K562 (cell line): ENCODE results near the gene GABRR2. TPM values are rescaled to one million over a fixed set of nuclear protein-coding genes. Genes with fewer than 3 reads are reported as not detected.

Experiments used
- CBX8 ChIP-seq: fragments of 200-600 bp; sonication (generic); IDR thresholded peaks from 2 replicates; pipeline ENCODE4 v1.6.1; 2012; ENCODE audit warnings: borderline replicate concordance, mixed run types, low read depth, mild to moderate bottlenecking, moderate library complexity, mixed read lengths, low read length, control low read depth, inconsistent platforms; ENCODE audit not compliant: poor library complexity, severe bottlenecking; ENCODE audit errors: extremely low read depth
- NCOA1 ChIP-seq: fragments of 450-650 bp; IDR thresholded peaks from 2 replicates; pipeline ENCODE4 v1.6.1; 2016; ENCODE audit warnings: low read depth
- NR3C1 ChIP-seq: sonication (generic); formaldehyde crosslinking; IDR thresholded peaks from 2 replicates; pipeline ENCODE4 v1.8.1; 2022; ENCODE audit warnings: missing genetic modification reagents
- ZNF124 ChIP-seq: sonication (generic); formaldehyde crosslinking; IDR thresholded peaks from 2 replicates; pipeline ENCODE4 v1.8.1; 2022; ENCODE audit warnings: missing genetic modification reagents
- ZNF609 ChIP-seq: sonication (generic); formaldehyde crosslinking; IDR thresholded peaks from 2 replicates; pipeline ENCODE4 v1.8.1; 2023; ENCODE audit warnings: missing genetic modification reagents, mild to moderate bottlenecking, borderline replicate concordance
- ZSCAN32 ChIP-seq: fragments of 450-650 bp; formaldehyde crosslinking; IDR thresholded peaks from 2 replicates; pipeline ENCODE4 v1.4.0; 2020; ENCODE audit warnings: mild to moderate bottlenecking, moderate library complexity
- polyA plus RNA-seq, 8 experiments: library from polyadenylated mRNA; depleted of rRNA in 4 of 8; stranded (reverse) in 5 of 8; unstranded in 3 of 8; fragments of >200 nt; fragmentation: Nextera tagmentation in 2 of 8; fragmentation: Illumina TruSeq in 1 of 8; extraction: Ambion mirVana in 2 of 8; extraction: Trizol in 1 of 8; gene quantifications; 2 replicates each; pipeline versions ENCODE4 v1.2.1 to v1.2.3, GENCODE V29; 2011 to 2014; ENCODE audit warnings: inconsistent platforms in 1 of 8, missing spikeins in 1 of 8
- total RNA-seq, 7 experiments: library from RNA; depleted of rRNA in 6 of 7; stranded (reverse); fragments of >200 nt in 6 of 7; fragmentation: Illumina TruSeq in 2 of 7; extraction: Trizol in 2 of 7; gene quantifications; 2 replicates each; pipeline versions ENCODE4 v1.2.1 to v1.2.3, GENCODE V29; 2011 to 2021; ENCODE audit warnings: low replicate concordance in 1 of 7
- TF ChIP-seq, protein P1 (sequence below), 2 experiments: fragments of 450-650 bp; IDR thresholded peaks; 2 replicates each; pipeline ENCODE4 v1.6.1; 2016; ENCODE audit warnings: mild to moderate bottlenecking in 2 of 2, borderline replicate concordance in 1 of 2, low read depth in 1 of 2, moderate library complexity in 1 of 2

The GABRR2 gene
- total and polyA plus RNA-seq, 9 of the 15 experiments (the other 6 are each of a cell fraction or from before 2014, with no cell fraction given), result 0.09 to 0.13 (median 0.10) TPM; not detected in 6

DNA sequence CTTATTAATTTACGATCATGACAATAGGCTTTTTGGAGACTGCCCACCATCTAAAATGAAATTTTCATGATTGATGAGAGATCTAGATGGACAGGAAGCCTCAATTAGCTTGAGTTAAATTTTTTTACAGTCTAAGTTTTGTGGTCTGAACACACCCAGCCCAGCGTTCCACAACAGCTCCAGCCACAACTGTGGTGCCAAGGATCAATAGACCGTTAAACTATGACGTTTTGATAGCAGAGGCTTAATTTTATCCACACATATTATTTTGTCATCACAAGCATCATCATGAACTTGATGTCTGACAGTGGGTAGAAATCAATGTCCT lies 92.4 kb downstream of the GABRR2 start (continued):
- TF ChIP-seq ZNF124 (no peak), NR3C1 (no peak), ZNF609 (CRISPR knock-in tag) (no peak), CBX8 (no peak), ZSCAN32 (no peak), NCOA1 (no peak)
- TF ChIP-seq, protein P1, sequence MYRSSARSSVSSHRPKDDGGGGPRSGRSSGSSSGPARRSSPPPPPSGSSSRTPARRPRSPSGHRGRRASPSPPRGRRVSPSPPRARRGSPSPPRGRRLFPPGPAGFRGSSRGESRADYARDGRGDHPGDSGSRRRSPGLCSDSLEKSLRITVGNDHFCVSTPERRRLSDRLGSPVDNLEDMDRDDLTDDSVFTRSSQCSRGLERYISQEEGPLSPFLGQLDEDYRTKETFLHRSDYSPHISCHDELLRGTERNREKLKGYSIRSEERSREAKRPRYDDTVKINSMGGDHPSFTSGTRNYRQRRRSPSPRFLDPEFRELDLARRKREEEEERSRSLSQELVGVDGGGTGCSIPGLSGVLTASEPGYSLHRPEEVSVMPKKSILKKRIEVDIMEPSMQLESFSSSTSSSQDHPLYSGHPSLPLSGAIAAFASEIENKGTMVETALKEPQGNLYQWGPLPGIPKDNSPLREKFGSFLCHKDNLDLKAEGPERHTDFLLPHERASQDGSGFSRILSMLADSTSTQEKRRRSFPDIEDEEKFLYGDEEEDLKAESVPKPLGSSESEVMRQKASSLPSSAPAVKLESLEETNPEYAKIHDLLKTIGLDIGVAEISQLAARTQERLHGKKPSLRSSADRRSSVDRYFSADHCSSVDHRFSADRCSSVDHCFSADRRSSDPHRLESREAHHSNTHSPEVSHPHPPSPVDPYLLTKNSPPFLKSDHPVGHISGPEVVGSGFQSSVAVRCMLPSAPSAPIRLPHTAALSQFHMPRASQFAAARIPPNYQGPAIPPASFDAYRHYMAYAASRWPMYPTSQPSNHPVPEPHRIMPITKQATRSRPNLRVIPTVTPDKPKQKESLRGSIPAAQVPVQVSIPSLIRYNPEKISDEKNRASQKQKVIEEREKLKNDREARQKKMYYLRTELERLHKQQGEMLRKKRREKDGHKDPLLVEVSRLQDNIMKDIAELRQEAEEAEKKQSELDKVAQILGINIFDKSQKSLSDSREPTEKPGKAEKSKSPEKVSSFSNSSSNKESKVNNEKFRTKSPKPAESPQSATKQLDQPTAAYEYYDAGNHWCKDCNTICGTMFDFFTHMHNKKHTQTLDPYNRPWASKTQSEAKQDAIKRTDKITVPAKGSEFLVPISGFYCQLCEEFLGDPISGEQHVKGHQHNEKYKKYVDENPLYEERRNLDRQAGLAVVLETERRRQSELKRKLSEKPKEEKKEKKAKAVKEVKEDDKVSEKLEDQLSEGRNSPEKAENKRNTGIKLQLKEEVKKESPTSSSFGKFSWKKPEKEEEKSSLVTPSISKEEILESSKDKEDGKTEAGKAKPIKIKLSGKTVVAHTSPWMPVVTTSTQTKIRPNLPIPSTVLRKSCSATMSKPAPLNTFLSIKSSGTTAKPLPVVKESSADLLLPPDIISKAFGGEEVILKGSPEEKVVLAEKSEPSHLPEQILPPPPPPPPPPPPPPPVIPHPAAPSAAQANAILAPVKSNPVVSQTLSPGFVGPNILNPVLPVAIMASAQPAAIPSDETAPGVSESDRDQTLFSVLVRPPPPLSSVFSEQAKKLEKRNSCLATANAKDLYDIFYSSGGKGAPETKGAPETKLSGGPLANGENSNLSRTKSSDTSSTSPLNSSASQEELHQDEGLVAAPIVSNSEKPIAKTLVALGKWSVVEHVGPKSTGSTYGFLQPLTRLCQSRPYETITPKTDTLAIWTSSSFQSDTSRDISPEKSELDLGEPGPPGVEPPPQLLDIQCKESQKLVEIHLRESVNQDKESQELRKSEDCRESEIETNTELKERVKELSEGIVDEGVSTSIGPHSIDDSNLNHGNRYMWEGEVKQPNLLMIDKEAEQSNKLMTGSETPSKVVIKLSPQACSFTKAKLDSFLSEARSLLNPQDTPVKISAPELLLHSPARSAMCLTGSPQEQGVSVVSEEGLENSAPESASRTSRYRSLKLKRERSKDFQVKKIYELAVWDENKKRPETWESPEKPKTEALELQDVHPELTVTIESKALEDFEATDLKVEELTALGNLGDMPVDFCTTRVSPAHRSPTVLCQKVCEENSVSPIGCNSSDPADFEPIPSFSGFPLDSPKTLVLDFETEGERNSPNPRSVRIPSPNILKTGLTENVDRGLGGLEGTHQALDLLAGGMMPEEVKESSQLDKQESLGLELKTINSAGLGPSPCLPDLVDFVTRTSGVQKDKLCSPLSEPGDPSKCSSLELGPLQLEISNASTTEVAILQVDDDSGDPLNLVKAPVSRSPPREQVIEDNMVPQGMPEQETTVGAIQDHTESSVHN (IDR thresholded peaks at IDR 0.05; ENCODE audit: borderline replicate concordance in 1 of 2, low read depth in 1 of 2), result no peak
- TF ChIP-seq, all 486 proteins: peak for 0
